ENCODE data around the gene SLC41A3.
"Not testable (repeated sequence)": the region's sequence is repeated elsewhere in the genome, so short reads cannot be mapped to it uniquely, and the experiment has no call there.

DNA sequence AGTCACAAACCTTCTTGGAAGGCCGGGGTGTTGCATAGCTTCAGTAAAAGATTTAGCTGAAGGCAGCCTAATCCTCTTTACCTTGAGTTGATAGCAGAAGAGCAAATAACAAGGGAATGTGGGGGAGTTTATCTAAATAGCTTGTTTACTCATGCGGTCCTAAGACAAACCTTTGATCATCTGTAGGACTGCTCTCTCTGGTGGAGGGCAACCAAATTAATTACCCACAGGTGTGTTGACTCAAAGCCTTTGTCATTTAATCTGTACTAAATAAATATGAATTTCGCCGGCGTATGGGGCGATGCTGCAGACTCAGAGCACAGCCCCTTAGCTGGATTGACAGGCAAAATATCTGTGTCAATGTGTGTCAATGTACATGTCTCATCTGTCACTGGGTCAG, 17.2 kb downstream of the SLC41A3 start:
- not testable (repeated sequence) for TF ChIP-seq POLR2A (IDR thresholded peaks at IDR 0.05; ENCODE audit: low read length); GATA1 (IDR thresholded peaks at IDR 0.05; ENCODE audit: low read depth, low read length)

All from erythroblast (primary cell).